T47D (cell line): Measurements from ENCODE around the gene EPS15.
"Not testable (repeated sequence)": the region's sequence is repeated elsewhere in the genome, so short reads cannot be mapped to it uniquely, and the experiment has no call there.

Experiments used
- DNase-seq, 2 experiments: peaks; one replicate each; pipeline versions ENCODE4 v3.0.0 to v3.0.0-alpha.2; 2011 to 2012; ENCODE audit warnings: low read depth in 1 of 2, low spot score in 1 of 2
- JUND ChIP-seq: IDR thresholded peaks from 2 replicates; pipeline ENCODE4 v1.6.1; 2012; ENCODE audit warnings: low read depth
- in situ Hi-C: cut with HindIII; loops from 2 replicates; pipeline ENCODE4 v1.10.0; 2016; ENCODE audit warnings: low sequenced_read_pairs, low pct_unique_long_range_greater_than_20kb

Gene EPS15

DNA sequence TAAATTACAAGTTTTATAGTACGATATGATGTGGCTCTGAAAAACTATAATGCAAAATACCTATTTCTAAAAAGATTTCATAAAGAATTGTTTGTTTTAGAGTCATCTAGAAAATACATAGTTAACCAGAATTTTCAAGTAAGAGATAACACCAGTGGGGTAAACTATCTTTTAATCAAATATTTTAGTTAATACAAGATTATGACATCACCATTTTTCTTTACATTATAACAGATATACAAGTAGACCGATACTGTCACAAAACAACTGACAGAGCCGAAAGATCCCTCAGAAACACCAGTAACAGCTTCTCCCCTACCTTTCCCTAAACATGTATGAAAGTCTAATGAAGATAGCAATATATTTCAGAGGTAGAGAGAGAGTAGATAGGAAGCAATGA, 54.2 kb downstream of the EPS15 start:
- in situ Hi-C loops, result no loop called here
- DNase-seq, result no peak
- TF ChIP-seq JUND, result no peak

DNA sequence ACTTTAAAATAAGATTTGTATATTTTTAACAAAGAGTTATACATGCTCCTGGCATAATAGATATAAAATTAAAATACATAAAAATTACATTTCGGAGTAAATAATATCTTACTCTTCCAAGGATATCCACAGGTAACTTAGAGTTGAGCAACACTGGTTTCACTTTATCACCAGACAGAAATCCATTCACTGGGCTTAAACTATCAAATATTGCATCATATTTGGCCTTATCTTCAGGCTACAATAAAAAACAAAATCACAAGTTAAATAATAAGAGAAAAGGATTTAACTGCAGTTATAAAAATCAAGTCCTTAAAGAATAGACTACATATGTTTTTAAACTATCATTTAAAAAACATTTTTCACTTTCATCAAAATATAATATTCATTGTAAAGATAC, 55.5 kb downstream of the EPS15 start:
- in situ Hi-C loops, result no loop called here
- TF ChIP-seq JUND, result no peak
- no peak for DNase-seq

DNA sequence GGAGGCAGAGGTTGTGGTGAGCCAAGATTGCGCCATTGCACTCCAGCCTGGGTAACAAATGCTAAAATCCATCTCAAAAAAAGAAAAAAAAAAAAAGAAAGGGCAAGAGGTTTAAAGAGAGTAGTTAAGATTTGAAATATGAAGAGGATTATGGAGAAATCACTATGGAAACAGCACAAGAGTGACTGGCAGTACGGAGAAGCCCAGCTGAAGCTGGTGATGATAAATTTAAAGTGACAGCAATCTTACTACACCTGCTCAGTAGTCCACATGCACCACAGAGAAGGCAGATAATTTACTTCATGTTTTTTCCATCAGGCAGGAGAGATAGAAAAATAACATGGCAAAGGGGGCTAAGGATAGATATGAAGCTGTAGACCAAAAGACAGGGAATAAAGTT, 56.8 kb downstream of the EPS15 start:
- DNase-seq, in situ Hi-C loops: not testable (repeated sequence)

DNA sequence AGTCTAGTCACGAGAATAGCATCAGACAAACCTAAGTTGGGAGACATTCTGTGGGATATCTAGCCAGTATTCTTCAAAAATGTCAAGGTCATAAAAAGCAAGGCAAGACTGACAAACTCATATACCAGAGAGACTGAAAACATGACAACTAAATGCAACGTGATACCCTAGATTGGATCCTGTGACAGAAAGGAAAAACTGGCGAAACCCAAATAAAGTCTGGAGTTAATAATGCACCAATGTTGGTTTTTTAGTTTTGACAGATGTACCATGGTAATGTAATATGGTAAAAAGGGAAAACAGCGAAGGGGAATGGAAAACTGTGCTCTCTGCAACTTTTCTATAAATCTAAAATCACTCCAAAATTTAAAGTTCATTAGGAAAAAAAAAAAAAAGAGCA, 64.5 kb downstream of the EPS15 start:
- no peak for DNase-seq
- TF ChIP-seq JUND, result no peak
- in situ Hi-C loops, result no loop called here

DNA sequence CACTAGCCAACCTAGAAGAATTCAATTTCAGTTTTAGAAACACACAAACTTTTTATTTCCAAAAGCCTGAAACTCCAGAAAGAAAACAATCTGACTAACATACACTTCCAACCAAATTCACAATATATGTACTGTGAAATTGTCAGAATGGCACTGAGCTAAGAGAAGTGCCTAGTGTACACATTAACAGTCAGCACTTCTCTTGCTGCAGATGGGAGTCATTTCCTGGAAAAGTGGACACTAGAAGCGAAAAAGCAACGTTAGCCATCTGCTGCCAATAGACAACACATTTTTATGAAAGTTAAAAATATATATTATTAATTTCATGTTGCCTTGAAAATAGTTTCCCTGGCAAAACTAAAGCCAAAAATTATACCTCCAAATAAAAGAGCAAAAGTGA, 66.1 kb downstream of the EPS15 start:
- no peak for DNase-seq
- TF ChIP-seq JUND, result no peak
- in situ Hi-C loops, result no loop called here

DNA sequence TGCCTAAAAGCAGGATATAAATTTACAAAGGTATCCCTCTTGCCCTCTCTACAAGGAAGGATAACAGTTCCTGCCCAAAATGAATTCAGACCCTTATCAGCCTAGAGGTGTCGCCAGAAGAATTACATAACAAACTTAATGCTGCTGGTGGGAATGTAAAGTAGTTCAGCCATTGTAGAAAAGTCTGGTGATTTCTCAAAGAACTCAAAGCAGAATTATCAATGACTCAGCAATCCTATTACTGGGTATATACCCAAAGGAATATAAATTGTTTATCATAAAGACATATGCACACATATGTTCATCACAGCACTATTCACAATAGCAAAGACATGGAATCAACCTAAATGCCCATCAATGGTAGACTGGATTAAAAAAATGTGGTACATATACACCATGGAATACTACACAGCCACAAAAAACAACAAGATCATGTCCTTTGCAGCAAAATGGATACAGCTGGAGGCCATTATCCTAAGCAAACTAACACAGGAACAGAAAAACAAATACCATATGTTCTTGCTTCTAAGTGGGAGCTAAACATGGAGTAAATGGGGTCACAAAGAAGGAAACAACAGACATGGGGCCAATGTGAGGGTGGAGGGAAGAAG, 70.1 kb downstream of the EPS15 start:
- in situ Hi-C loops, DNase-seq: not testable (repeated sequence)

DNA sequence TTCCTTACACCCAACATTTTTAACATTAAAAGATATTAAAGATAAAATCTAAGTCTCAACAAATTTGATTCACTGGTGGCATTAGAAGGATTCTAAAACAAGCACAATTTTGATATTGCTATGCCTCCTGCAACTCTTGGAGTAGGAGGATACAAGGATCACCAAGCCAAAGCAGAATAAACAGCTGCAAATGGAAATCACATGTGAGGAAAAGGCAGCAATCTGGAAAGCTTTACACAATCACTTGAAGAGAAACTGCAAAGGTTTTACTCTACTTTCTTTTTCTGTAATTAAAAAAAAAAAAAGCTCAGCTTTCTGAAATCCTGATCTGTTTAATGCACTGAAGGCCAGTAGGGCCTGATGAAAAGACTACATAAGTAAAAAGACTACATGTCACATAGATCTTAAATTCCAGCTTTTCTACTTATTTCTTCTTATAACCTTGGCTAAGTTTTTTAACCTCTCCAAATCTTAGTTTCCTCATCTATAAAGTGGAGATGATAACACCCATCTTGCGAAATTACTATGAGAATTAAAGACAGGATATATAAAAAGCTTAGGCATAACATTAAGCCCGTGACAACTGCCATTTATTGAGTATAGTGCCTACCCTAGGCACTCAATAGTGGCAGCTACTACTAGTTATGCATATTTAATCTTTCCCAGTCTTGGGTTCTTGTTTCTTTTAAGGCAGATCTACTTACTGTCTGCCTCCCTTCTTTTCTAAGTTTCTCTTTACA, 73.5 kb downstream of the EPS15 start:
- DNase-seq, result no peak
- in situ Hi-C loops, result no loop called here
- TF ChIP-seq JUND, result no peak

DNA sequence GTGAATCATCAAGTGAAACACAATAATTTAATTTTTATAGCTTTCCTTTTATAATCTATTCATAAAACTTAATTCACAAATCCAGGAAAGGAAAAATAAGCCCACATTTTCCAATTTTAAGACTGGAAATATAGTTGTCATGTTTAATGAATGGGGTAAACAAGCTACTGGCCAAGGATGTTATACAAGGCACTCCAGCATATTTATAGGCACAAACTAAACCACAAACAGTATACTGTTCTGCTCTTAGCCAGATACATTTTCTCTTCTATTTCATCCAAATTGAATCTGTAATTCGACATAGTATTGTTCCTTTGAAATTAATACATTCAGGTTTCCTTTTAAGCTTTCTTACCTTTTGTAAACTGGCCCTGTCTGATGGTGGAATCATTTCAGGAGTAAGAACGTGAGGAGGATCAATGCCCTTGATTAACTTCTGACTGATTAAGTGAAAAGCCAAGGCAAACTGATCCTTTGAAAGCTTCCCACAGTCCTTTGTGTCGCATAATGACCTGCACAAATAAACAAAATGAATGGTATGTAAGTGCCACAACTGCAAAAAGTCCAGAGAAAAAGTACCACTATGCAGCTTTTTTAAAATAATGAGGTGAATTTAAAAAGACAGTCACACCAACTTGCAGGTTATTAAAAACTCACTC, 74.4 kb downstream of the EPS15 start:
- in situ Hi-C loops, result no loop called here
- DNase-seq, result no peak
- TF ChIP-seq JUND, result no peak

DNA sequence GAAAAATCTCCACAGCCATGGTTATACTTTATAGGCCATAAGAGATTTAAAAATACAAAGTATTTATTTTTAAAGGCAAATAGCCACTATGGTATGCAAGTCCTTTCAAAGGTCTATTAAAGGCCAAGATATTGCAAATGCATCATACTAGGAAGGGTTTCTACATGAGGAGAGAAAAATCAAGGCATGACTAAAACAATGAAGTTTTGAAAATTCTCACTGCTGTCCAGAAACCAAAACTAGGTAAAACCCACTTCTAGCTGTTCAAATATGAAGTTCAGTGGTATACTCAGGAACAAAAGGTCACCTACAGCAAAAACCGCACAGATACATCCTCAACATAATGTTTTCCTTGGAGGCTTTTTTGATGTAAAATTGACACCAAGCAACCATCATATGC, 75.0 kb downstream of the EPS15 start:
- TF ChIP-seq JUND, result no peak
- in situ Hi-C loops, result no loop called here
- DNase-seq, result no peak

DNA sequence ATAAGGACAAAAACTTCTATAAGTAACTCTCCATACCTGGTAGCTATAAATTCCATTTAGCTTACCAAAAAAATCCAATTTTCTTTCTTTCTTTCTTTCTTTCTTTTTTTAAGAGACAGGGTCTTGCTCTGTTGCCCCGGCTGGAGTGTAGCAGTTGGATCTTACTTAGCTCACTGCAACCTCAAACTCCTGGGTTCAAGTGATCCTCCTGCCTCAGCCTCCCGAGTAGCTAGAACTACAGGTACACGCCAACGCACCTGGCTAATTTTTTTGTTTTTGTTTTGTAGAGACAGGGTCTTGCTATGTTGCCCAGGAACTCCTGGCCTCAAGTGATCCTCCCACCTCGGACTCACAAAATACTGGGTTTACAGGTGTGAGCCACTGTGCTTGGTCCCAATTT, 75.5 kb downstream of the EPS15 start:
- TF ChIP-seq JUND, result no peak
- in situ Hi-C loops, result no loop called here
- DNase-seq, result no peak

DNA sequence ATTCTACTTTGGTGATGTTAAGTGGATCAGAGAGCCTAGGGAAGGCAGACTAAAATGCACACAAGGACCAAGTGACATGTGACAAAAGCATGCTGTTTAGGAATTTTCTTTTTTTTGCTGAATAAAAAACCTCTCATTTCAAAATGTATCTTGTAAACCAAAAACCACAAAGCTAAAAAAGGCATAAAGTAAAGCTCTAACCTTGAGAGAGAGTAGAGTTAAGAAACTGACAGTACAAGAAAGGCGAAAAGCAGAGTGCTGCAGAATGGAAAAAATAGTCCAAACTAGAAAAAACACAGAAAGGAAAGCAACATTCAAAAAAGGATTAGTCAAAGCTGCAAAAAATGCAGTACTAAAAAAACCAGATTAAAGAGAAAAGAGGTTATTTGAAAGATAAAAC, 76.5 kb downstream of the EPS15 start:
- TF ChIP-seq JUND, result no peak
- in situ Hi-C loops, result no loop called here
- no peak for DNase-seq

DNA sequence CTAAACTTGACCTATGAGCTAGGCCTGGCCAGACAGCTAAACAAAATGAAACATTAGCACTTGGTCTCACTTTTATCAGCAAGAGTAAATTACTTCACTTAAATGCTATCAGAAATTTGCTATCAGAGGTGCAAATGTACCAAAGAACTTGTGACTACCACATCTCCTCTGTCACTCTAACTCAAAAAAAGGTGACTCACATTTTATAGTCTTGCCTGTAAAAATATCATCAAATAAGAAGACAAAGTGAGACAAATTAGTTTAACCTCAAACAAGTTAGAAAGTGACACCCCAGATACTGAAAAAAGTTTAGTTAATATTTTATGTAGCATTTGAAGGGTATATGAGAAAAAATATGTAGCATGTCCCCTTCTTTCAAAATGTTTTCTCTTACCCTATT, 76.9 kb downstream of the EPS15 start:
- TF ChIP-seq JUND, result no peak
- in situ Hi-C loops, result no loop called here
- no peak for DNase-seq

DNA sequence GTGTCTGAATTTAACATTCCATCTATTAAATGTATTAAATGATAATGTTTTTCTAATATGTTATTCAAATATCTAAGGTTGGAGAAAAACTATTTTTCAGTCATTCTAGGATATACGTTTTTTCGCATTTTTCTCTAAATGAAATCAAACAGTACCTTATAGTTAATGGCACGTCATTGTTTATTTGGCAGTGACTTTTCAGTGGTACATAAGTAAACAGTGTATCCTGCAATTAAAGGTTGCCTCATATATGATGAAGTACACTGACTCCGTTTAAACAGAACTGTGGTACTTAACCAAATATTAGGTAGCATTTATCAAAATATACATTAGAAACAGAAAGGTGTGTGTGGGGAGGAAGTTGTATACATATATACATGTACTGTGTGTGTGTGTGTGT, 79.2 kb downstream of the EPS15 start:
- no peak for DNase-seq
- in situ Hi-C loops, result no loop called here
- no peak for TF ChIP-seq JUND
